Keratinocyte (primary cell): ENCODE results near the gene CCR6. TPM values are rescaled to one million over a fixed set of nuclear protein-coding genes. Genes with fewer than 3 reads are reported as not detected.

Experiments
- DNase-seq: peaks from one replicate; pipeline ENCODE4 v3.0.0-alpha.2; 2011; ENCODE audit warnings: low read depth, missing footprints, low spot score
- FAIRE-seq: peaks from 2 replicates; lab custom pipeline; 2011; peaks lifted over from hg19 to GRCh38; lab: Jason Lieb, UNC
- H2AFZ ChIP-seq: 2 replicates; pipeline ENCODE4 v1.6.0; 2012; ENCODE audit warnings: low read length, control low read depth, inconsistent platforms; ENCODE audit not compliant: control insufficient read depth
- H3K27ac ChIP-seq: 2 replicates; pipeline ENCODE4 v1.5.1; 2011; ENCODE audit warnings: low read length; ENCODE audit not compliant: control insufficient read depth, insufficient read depth
- H3K27me3 ChIP-seq: 3 replicates; pipeline ENCODE4 v1.6.0; 2011; ENCODE audit warnings: low read length; ENCODE audit not compliant: control insufficient read depth, insufficient read depth; ENCODE audit errors: extremely low read depth
- H3K36me3 ChIP-seq, 2 experiments: 2 replicates in 1 of 2; 3 replicates in 1 of 2; pipeline ENCODE4 v1.5.1; 2011; ENCODE audit warnings: low read length in 2 of 2, mild to moderate bottlenecking in 1 of 2; ENCODE audit not compliant: control insufficient read depth in 2 of 2, insufficient read depth in 2 of 2; ENCODE audit errors: extremely low read depth in 1 of 2
- H3K4me1 ChIP-seq: 3 replicates; pipeline ENCODE4 v1.5.1; 2011; ENCODE audit warnings: low read length; ENCODE audit not compliant: control insufficient read depth, insufficient read depth; ENCODE audit errors: extremely low read depth
- H3K4me2 ChIP-seq: 3 replicates; pipeline ENCODE4 v1.6.0; 2011; ENCODE audit warnings: low read depth, low read length; ENCODE audit not compliant: control insufficient read depth, insufficient read depth; ENCODE audit errors: extremely low read depth
- H3K4me3 ChIP-seq, 3 experiments: fragments of 200-600 bp in 1 of 3; sonication (generic) in 1 of 3; 2 replicates in 2 of 3; 3 replicates in 1 of 3; pipeline ENCODE4 v1.5.1; 2011 to 2016; ENCODE audit warnings: low read length in 3 of 3, mild to moderate bottlenecking in 3 of 3, control low read depth in 2 of 3, inconsistent platforms in 1 of 3, low read depth in 1 of 3, mixed read lengths in 1 of 3, mixed run types in 1 of 3, moderate library complexity in 1 of 3; ENCODE audit not compliant: control insufficient read depth in 2 of 3, insufficient read depth in 2 of 3; ENCODE audit errors: extremely low read depth in 1 of 3
- H3K79me2 ChIP-seq: 2 replicates; pipeline ENCODE4 v1.6.0; 2012; ENCODE audit warnings: low read length; ENCODE audit not compliant: control insufficient read depth, insufficient read depth
- H3K9ac ChIP-seq: 3 replicates; pipeline ENCODE4 v1.6.0; 2011; ENCODE audit warnings: low read length; ENCODE audit not compliant: control insufficient read depth, insufficient read depth; ENCODE audit errors: extremely low read depth
- H3K9me1 ChIP-seq: 3 replicates; pipeline ENCODE4 v1.6.0; 2011; ENCODE audit warnings: low read length; ENCODE audit not compliant: control insufficient read depth, insufficient read depth; ENCODE audit errors: extremely low read depth
- H3K9me3 ChIP-seq: 2 replicates; pipeline ENCODE4 v1.5.1; 2012; ENCODE audit warnings: low read depth, low read length; ENCODE audit not compliant: control insufficient read depth
- H4K20me1 ChIP-seq: 3 replicates; pipeline ENCODE4 v1.6.0; 2011; ENCODE audit warnings: low read length; ENCODE audit not compliant: control insufficient read depth, insufficient read depth; ENCODE audit errors: extremely low read depth
- CTCF ChIP-seq, 3 experiments: IDR thresholded peaks in 1 of 3; conservative IDR thresholded peaks in 1 of 3; optimal IDR thresholded peaks in 1 of 3; 2 replicates in 2 of 3; 3 replicates in 1 of 3; pipeline versions ENCODE3 to v1.5.1; 2011; ENCODE audit warnings: low read length in 3 of 3, mild to moderate bottlenecking in 3 of 3, moderate library complexity in 2 of 3, control low read depth in 1 of 3, inconsistent platforms in 1 of 3; ENCODE audit not compliant: insufficient read depth in 2 of 3; ENCODE audit errors: extremely low read depth in 1 of 3
- EZH2 ChIP-seq: IDR thresholded peaks from one replicate; pipeline ENCODE4 v1.6.1; 2012; ENCODE audit warnings: inconsistent platforms, mild to moderate bottlenecking, low read length, moderate library complexity
- dilution Hi-C: fragments of 300-500 bp; cut with MboI; formaldehyde crosslinking; loops from one replicate; pipeline ENCODE4 v1.7.0; 2020; ENCODE audit warnings: low sequenced_read_pairs; ENCODE audit not compliant: extremely low pct_ligation_motif_present
- polyA plus RNA-seq, 5 experiments: library from polyadenylated mRNA; depleted of rRNA in 3 of 5; stranded (reverse) in 3 of 5; stranded (forward) in 1 of 5; unstranded in 1 of 5; fragments of >200 nt; gene quantifications; 1 replicate in 1 of 5; 2 replicates in 3 of 5; 3 replicates in 1 of 5; pipeline versions ENCODE4 v1.2.1 to v1.2.3, GENCODE V29; 2011 to 2012; ENCODE audit warnings: missing spikeins in 2 of 5, low read depth in 1 of 5, low replicate concordance in 1 of 5

Gene CCR6
- polyA plus RNA-seq, 1 donor (not counting 4 experiments of a cell fraction or from before 2014, with no cell fraction given), result not detected

GRCh38 chr6:167122041-167122826, 662 bp upstream of the CCR6 start:
- no peaks in the 10 kb centered on the region for H3K9me1 ChIP-seq
- no peaks in the 10 kb centered on the region for H3K27me3 ChIP-seq
- H3K4me2 ChIP-seq, result no peak overlapping the region
- no peaks in the 10 kb centered on the region for H3K36me3 ChIP-seq
- no peaks in the 10 kb centered on the region for H3K9me3 ChIP-seq
- no peaks in the 10 kb centered on the region for H3K4me1 ChIP-seq
- FAIRE-seq (no peak), DNase-seq (no peak)
- no peak overlapping the region for H3K27ac ChIP-seq
- H3K4me3 ChIP-seq, result no peak overlapping the region
- H2AFZ ChIP-seq, result no peak overlapping the region
- no peaks in the 10 kb centered on the region for H3K79me2 ChIP-seq
- dilution Hi-C loops, result no loop called here
- no peak for TF ChIP-seq EZH2
- TF ChIP-seq CTCF (optimal IDR thresholded peaks at IDR 0.05 in 1 of 3, IDR thresholded peaks at IDR 0.05 in 1 of 3, conservative IDR thresholded peaks at IDR 0.05 in 1 of 3; ENCODE audit: extremely low read depth in 1 of 3, insufficient read depth in 2 of 3, low read length in 3 of 3), result no peak
- no peak overlapping the region for H3K9ac ChIP-seq
- H4K20me1 ChIP-seq, result no peaks in the 10 kb centered on the region

- H3K27ac ChIP-seq, result no peak overlapping the region
- TF ChIP-seq EZH2 (no peak), CTCF (optimal IDR thresholded peaks at IDR 0.05 in 1 of 3, IDR thresholded peaks at IDR 0.05 in 1 of 3, conservative IDR thresholded peaks at IDR 0.05 in 1 of 3; ENCODE audit: extremely low read depth in 1 of 3, insufficient read depth in 2 of 3, low read length in 3 of 3) (no peak)
- no peaks in the 10 kb centered on the region for H3K79me2 ChIP-seq
- H3K27me3 ChIP-seq, result no peaks in the 10 kb centered on the region
- H3K9me1 ChIP-seq, result no peaks in the 10 kb centered on the region
- no peaks in the 10 kb centered on the region for H4K20me1 ChIP-seq
- H2AFZ ChIP-seq, result no peak overlapping the region
- H3K4me2 ChIP-seq, result no peak overlapping the region
- no peak overlapping the region for H3K4me3 ChIP-seq
- dilution Hi-C loops, result no loop called here
- DNase-seq, result no peak
- H3K36me3 ChIP-seq, result no peaks in the 10 kb centered on the region
- no peaks in the 10 kb centered on the region for H3K9me3 ChIP-seq
- FAIRE-seq, result no peak
- no peak overlapping the region for H3K9ac ChIP-seq
- H3K4me1 ChIP-seq, result no peaks in the 10 kb centered on the region
These were observed 1.9 kb downstream of the CCR6 start for GRCh38 chr6:167124753-167125152.
